ENCODE results near the gene BRAT1. TPM values are rescaled to one million over a fixed set of nuclear protein-coding genes. Genes with fewer than 3 reads are reported as not detected.

BRAT1 gene
- total RNA-seq, 1 donor, result 7.7 TPM

DNA sequence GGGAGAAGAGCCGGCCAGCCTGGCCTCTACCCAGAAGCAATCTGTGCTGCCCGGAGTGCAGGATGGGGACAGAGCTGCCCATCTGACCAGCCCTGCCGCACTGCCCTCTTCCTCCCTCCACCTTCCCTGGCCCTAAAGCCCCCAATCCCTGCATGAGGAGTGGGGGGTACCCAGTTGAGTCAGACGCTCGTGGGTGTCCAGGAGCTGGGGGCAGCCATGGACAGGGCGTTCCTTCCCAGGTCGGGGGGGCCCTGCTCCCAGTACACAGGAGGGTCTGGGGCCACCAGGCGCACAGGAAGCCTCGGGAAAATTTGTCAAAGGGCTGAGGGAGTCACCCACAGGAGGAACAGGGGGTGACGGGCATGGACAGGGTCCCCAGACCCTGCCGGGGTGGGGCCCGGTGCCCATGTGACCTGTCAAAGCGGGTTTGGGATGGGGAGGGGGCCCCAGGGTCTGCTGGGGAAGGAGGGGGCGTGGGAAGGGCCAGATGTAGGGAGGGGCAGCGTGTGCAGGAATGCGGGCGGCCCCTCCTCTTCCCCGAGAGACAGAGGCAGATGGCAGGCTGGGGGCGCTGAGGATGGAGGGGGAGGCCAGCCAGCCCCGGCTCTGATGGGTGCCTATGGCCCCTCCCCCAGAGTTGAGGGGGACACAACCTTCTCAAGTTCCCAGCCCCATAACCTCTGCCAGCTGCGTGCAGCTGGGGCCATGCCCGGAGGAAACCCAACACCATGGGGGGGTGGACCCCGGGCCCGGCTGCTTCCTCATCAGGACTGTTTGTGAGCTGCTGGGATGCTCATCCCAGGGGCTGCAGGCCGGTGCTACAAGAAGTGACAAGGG, 57.6 kb downstream of the BRAT1 start:
- Histone ChIP-seq H3K9me3 (ENCODE audit: low read depth, low read length) (no peaks in the 10 kb centered on the region), H3K4me1 (ENCODE audit: insufficient read depth, low read length) (no peaks in the 10 kb centered on the region), H3K27me3 (ENCODE audit: insufficient read depth, low read length) (peaks cover 2% of the 10 kb centered on the region), H3K4me3 (ENCODE audit: low read length) (no peak overlapping the region)

- H3K4me3 ChIP-seq (ENCODE audit: low read length), result no peak overlapping the region
- no peaks in the 10 kb centered on the region for H3K9me3 ChIP-seq (ENCODE audit: low read depth, low read length)
- H3K27me3 ChIP-seq (ENCODE audit: insufficient read depth, low read length), result peaks cover 2% of the 10 kb centered on the region
- no peaks in the 10 kb centered on the region for H3K4me1 ChIP-seq (ENCODE audit: insufficient read depth, low read length)
Measured at GRCh38 chr7:2497065-2497464, 58.3 kb downstream of the BRAT1 start.

DNA sequence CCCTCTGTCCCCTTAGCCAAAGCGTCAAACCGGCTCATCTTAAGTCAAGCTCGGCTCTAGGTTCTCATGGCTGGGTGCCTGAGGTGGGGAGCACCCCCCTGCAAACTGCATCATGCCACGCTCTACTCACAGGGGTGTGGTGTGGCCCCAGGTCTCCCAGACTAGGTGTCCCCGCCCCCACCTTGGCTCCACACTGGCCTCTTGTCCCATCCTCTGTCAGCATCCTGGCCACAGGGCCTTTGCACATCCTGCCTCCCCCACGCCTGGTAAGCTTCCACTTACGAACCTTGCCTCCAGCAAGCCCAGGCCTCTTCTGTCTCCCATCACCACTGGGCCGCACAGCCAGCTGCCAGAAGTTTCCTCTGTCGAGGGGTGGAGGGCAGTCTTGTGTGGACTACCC, 58.9 kb downstream of the BRAT1 start:
- no peaks in the 10 kb centered on the region for H3K9me3 ChIP-seq (ENCODE audit: low read depth, low read length)
- H3K4me3 ChIP-seq (ENCODE audit: low read length), result no peak overlapping the region
- H3K4me1 ChIP-seq (ENCODE audit: insufficient read depth, low read length), result no peaks in the 10 kb centered on the region
- peaks cover 2% of the 10 kb centered on the region for H3K27me3 ChIP-seq (ENCODE audit: insufficient read depth, low read length)

DNA sequence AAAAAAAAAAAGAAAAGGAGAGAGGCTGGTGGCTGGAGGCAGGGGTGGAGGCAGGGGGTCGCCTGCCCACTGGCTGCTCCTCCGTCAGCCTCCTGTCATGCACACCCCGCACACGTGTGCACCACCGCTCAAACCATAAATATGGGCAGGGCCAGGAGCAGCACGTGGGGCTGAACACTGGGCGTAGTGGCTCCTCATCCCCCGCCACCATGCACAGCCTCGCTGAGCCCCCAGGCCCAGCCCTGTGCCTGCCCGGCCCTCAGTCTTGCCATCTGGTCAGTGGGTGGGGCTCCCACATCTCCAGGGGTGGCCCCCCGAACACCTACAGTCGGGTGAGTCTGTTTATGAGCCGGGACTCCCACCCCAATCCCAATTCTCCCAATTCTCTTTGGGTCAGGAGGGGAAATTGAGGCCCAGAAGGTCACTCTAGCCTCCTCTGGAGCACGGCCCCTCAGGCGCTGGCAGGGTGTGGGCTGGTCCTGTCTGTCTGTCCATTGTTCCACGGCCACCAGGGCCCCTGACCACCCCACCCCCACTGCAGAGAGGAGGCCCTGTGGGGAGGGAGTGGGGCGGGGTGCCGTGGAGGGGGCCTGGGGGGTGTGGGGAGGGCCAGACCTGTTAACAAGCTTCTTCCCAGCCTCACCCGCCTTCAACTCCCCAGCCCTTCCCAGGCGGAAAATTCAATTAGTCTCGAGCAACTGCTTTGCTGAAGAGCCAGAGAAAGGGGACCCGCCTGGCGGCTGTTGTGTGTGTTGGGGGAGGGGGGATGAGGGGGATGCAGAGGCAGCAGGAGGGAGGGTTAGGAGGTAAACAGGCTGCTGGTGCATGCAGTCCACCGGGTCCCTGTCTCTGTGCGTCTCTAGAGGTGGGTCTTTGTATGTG, 59.7 kb downstream of the BRAT1 start:
- no peak overlapping the region for H3K4me3 ChIP-seq (ENCODE audit: low read length)
- H3K9me3 ChIP-seq (ENCODE audit: low read depth, low read length), result no peaks in the 10 kb centered on the region
- H3K27me3 ChIP-seq (ENCODE audit: insufficient read depth, low read length), result peaks cover 2% of the 10 kb centered on the region
- H3K4me1 ChIP-seq (ENCODE audit: insufficient read depth, low read length), result no peaks in the 10 kb centered on the region

- H3K9me3 ChIP-seq (ENCODE audit: low read depth, low read length), result no peaks in the 10 kb centered on the region
- H3K27me3 ChIP-seq (ENCODE audit: insufficient read depth, low read length), result peaks cover 2% of the 10 kb centered on the region
- H3K4me3 ChIP-seq (ENCODE audit: low read length), result no peak overlapping the region
- no peaks in the 10 kb centered on the region for H3K4me1 ChIP-seq (ENCODE audit: insufficient read depth, low read length)
Measured at GRCh38 chr7:2494191-2495130, 60.9 kb downstream of the BRAT1 start.

DNA sequence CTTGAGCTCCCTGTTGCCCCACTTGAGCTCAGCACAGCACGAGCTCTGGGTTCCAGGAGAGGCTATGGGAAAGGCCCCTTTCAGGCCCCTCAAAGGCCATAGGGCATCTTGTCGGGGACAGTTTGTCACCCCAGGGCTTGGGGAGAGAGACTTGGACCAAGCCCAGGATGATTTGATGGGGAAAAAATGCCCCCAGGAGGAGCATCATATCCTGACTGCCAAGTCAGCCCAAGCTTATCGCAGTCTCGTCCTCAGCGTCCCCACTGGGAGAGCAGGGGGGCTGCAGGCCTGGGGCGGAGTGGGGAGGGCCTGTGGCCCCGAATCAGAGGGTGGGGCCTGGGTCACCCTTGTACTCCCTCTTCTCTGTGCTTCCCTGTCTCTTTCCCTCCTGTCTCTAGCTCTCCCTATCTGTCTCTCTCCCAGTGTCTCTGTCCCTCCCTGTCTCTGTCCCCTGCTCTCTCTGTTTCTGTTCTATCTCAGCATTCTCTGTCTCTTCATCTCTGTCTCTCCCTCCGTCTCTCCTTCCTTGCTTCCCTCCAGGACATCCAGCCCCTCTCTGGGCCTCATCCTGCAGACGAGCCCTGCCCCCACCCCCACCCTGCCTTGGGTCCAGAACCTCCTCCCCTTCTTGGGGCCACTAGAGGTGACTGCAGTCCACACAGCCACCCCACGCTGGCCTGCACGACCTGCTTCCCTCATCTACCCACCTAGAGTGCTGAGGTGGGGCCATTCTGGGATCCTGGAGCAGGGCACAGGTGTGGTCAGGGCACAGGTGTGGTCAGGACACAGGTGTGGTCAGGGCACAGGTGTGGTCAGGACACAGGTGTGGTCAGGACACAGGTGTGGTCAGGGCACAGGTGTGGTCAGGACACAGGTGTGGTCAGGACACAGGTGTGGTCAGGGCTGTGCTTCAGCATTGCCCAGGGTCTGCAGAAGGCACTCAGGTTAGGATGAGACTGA, 61.8 kb downstream of the BRAT1 start:
- no peaks in the 10 kb centered on the region for H3K9me3 ChIP-seq (ENCODE audit: low read depth, low read length)
- no peak overlapping the region for H3K4me3 ChIP-seq (ENCODE audit: low read length)
- no peaks in the 10 kb centered on the region for H3K4me1 ChIP-seq (ENCODE audit: insufficient read depth, low read length)
- peaks cover 2% of the 10 kb centered on the region for H3K27me3 ChIP-seq (ENCODE audit: insufficient read depth, low read length)

GRCh38 chr7:2492038-2492437, 63.3 kb downstream of the BRAT1 start:
- Histone ChIP-seq H3K9me3 (ENCODE audit: low read depth, low read length) (no peaks in the 10 kb centered on the region), H3K27me3 (ENCODE audit: insufficient read depth, low read length) (no peaks in the 10 kb centered on the region), H3K4me3 (ENCODE audit: low read length) (no peak overlapping the region), H3K4me1 (ENCODE audit: insufficient read depth, low read length) (no peaks in the 10 kb centered on the region)

- no peaks in the 10 kb centered on the region for H3K9me3 ChIP-seq (ENCODE audit: low read depth, low read length)
- no peaks in the 10 kb centered on the region for H3K27me3 ChIP-seq (ENCODE audit: insufficient read depth, low read length)
- no peaks in the 10 kb centered on the region for H3K4me1 ChIP-seq (ENCODE audit: insufficient read depth, low read length)
- H3K4me3 ChIP-seq (ENCODE audit: low read length), result no peak overlapping the region
Measured at GRCh38 chr7:2490181-2490651, 65.1 kb downstream of the BRAT1 start.

GRCh38 chr7:2488681-2489080, 66.6 kb downstream of the BRAT1 start:
- no peaks in the 10 kb centered on the region for H3K9me3 ChIP-seq (ENCODE audit: low read depth, low read length)
- no peaks in the 10 kb centered on the region for H3K27me3 ChIP-seq (ENCODE audit: insufficient read depth, low read length)

DNA sequence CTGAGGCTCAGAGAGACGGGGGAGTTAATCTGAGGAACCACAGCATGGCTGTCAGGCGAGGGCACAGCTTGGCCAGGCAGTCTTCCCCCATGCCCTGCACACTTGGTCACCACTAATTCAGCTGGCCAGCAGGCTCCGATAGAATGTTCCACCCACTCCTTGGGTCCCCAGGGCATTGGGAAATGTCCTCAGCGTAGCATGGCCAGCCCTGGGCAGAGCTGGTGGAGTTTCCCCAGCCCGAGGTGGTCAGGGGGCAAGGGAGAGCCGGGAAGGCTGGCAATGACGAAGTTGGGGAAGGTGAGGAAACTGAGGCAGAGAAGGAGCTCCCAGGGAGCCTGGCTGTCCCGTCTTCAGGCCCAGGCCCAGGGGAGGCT, 67.1 kb downstream of the BRAT1 start:
- H3K4me3 ChIP-seq (ENCODE audit: low read length), result no peak overlapping the region
- H3K4me1 ChIP-seq (ENCODE audit: insufficient read depth, low read length), result no peaks in the 10 kb centered on the region
- H3K27me3 ChIP-seq (ENCODE audit: insufficient read depth, low read length), result no peaks in the 10 kb centered on the region
- H3K9me3 ChIP-seq (ENCODE audit: low read depth, low read length), result no peaks in the 10 kb centered on the region

More at GRCh38 chr7:2488681-2489080, 66.6 kb downstream of the BRAT1 start:
- no peak overlapping the region for H3K4me3 ChIP-seq (ENCODE audit: low read length)
- no peaks in the 10 kb centered on the region for H3K4me1 ChIP-seq (ENCODE audit: insufficient read depth, low read length)

Other genes with a start within 250 kb of the BRAT1 start
- gene SNX8, start 241.1 kb downstream of the BRAT1 start, total RNA-seq, result 9.7 TPM
- gene EIF3B, start 200.7 kb downstream of the BRAT1 start, total RNA-seq, result 119 TPM
- gene CHST12, start 151.9 kb downstream of the BRAT1 start, total RNA-seq, result 3.0 TPM
- not detected for gene GRIFIN, start 79.1 kb downstream of the BRAT1 start, total RNA-seq
- 101 TPM for gene LFNG, start 35.8 kb downstream of the BRAT1 start, total RNA-seq
- 2.7 TPM for gene IQCE, start 3.5 kb upstream of the BRAT1 start, total RNA-seq
- 22.4 TPM for gene TTYH3, start 76.5 kb upstream of the BRAT1 start, total RNA-seq
- gene AMZ1, start 132.7 kb upstream of the BRAT1 start, total RNA-seq, result 0.63 TPM